Measurements from ENCODE around the gene TWF1.
A peak's percentile ranks its signal among the peaks of the same experiment; 100 is the strongest.

The TWF1 gene

GRCh38 chr12:43816168-43816567 is 10.1 kb upstream of the TWF1 start:
- ATAC-seq (ENCODE audit: low read depth): peak; percentile 38; the same call in 2 of the 3 replicates
- Histone ChIP-seq H3K27me3 (ENCODE audit: insufficient read depth, poor library complexity, severe bottlenecking) (no peaks in the 10 kb centered on the region), H3K27ac (ENCODE audit: poor library complexity, severe bottlenecking) (no peak overlapping the region), H3K4me3 (ENCODE audit: severe bottlenecking) (no peak overlapping the region), H3K9me3 (ENCODE audit: severe bottlenecking) (no peaks in the 10 kb centered on the region), H3K4me1 (ENCODE audit: insufficient read depth, poor library complexity, severe bottlenecking) (peaks cover 4% of the 10 kb centered on the region), H3K36me3 (ENCODE audit: low read depth) (no peaks in the 10 kb centered on the region)
- TF ChIP-seq CTCF (IDR thresholded peaks at IDR 0.05; ENCODE audit: poor library complexity, severe bottlenecking): no peak
- no peak for DNase-seq (ENCODE audit: low spot score)

DNA sequence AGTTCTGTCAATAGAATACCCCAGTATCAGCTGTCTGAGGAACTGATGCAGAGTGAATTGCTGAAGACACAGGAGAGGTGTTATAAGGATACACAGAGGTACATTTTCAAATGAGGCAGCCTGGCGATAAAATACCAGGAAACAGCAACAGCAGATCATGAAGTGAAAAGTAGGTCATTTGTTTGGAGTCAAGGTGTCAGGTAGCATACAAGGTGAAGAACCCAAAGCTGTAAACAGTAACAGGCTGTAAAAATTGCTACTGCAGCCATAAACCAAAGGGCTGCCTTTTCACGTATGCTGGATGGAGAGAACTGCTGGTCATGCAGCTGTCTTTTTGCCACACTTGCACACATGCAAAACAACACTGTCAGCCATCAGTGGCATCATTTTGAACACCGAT is 9.3 kb upstream of the TWF1 start:
- H3K27ac ChIP-seq (ENCODE audit: poor library complexity, severe bottlenecking): no peak overlapping the region
- H3K4me3 ChIP-seq (ENCODE audit: severe bottlenecking): no peak overlapping the region
- no peak for ATAC-seq (ENCODE audit: low read depth)
- TF ChIP-seq CTCF (IDR thresholded peaks at IDR 0.05; ENCODE audit: poor library complexity, severe bottlenecking): no peak
- no peak for DNase-seq (ENCODE audit: low spot score)
- H3K36me3 ChIP-seq (ENCODE audit: low read depth): no peaks in the 10 kb centered on the region
- no peaks in the 10 kb centered on the region for H3K27me3 ChIP-seq (ENCODE audit: insufficient read depth, poor library complexity, severe bottlenecking)
- H3K9me3 ChIP-seq (ENCODE audit: severe bottlenecking): no peaks in the 10 kb centered on the region
- peaks cover 4% of the 10 kb centered on the region for H3K4me1 ChIP-seq (ENCODE audit: insufficient read depth, poor library complexity, severe bottlenecking)

GRCh38 chr12:43812926-43813325 is 6.8 kb upstream of the TWF1 start:
- Histone ChIP-seq H3K27ac (ENCODE audit: poor library complexity, severe bottlenecking) (no peak overlapping the region), H3K4me3 (ENCODE audit: severe bottlenecking) (no peak overlapping the region), H3K4me1 (ENCODE audit: insufficient read depth, poor library complexity, severe bottlenecking) (peaks cover 4% of the 10 kb centered on the region), H3K36me3 (ENCODE audit: low read depth) (no peaks in the 10 kb centered on the region), H3K27me3 (ENCODE audit: insufficient read depth, poor library complexity, severe bottlenecking) (no peaks in the 10 kb centered on the region), H3K9me3 (ENCODE audit: severe bottlenecking) (no peaks in the 10 kb centered on the region)
- TF ChIP-seq CTCF (IDR thresholded peaks at IDR 0.05; ENCODE audit: poor library complexity, severe bottlenecking): no peak
- peak; percentile 56; the same call in 1 of the 3 replicates for ATAC-seq (ENCODE audit: low read depth)
- DNase-seq (ENCODE audit: low spot score): no peak

DNA sequence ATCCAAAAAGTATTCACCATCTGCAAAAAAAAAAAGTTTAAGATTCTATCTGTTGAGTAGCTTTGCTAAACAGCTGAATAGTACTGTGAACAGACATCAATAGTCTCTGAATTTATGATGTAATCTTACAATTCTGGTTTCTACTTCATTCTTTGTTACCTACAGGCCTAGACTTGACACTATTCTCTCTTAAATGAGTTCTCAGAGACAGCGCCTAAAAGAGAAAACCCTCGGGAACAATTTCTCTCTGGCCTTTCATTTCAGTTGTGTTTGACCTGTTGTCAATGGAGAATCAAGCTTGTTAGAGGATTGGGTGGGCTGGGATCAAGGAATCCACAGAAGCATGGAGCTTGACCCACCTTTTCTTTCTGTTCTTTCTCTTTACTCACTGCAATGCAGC is 5.9 kb upstream of the TWF1 start:
- no peaks in the 10 kb centered on the region for H3K36me3 ChIP-seq (ENCODE audit: low read depth)
- peaks cover 4% of the 10 kb centered on the region for H3K4me1 ChIP-seq (ENCODE audit: insufficient read depth, poor library complexity, severe bottlenecking)
- no peaks in the 10 kb centered on the region for H3K9me3 ChIP-seq (ENCODE audit: severe bottlenecking)
- no peak for DNase-seq (ENCODE audit: low spot score)
- no peak overlapping the region for H3K4me3 ChIP-seq (ENCODE audit: severe bottlenecking)
- H3K27me3 ChIP-seq (ENCODE audit: insufficient read depth, poor library complexity, severe bottlenecking): no peaks in the 10 kb centered on the region
- peak; percentile 49; the same call in 1 of the 3 replicates for ATAC-seq (ENCODE audit: low read depth)
- no peak for TF ChIP-seq CTCF (IDR thresholded peaks at IDR 0.05; ENCODE audit: poor library complexity, severe bottlenecking)
- no peak overlapping the region for H3K27ac ChIP-seq (ENCODE audit: poor library complexity, severe bottlenecking)

GRCh38 chr12:43807386-43807785 is 1.3 kb upstream of the TWF1 start:
- Histone ChIP-seq H3K27me3 (ENCODE audit: insufficient read depth, poor library complexity, severe bottlenecking) (no peaks in the 10 kb centered on the region), H3K9me3 (ENCODE audit: severe bottlenecking) (no peaks in the 10 kb centered on the region), H3K4me3 (ENCODE audit: severe bottlenecking) (no peak overlapping the region), H3K27ac (ENCODE audit: poor library complexity, severe bottlenecking) (no peak overlapping the region), H3K4me1 (ENCODE audit: insufficient read depth, poor library complexity, severe bottlenecking) (peaks cover 16% of the 10 kb centered on the region), H3K36me3 (ENCODE audit: low read depth) (peaks cover 27% of the 10 kb centered on the region)
- DNase-seq (ENCODE audit: low spot score) (no peak), ATAC-seq (ENCODE audit: low read depth) (no peak)
- no peak for TF ChIP-seq CTCF (IDR thresholded peaks at IDR 0.05; ENCODE audit: poor library complexity, severe bottlenecking)

Data from RWPE2 (cell line).